ENCODE results near the gene GNAI3.

Gene GNAI3

GRCh38 chr1:109539676-109540075 is 8.7 kb upstream of the GNAI3 start, which contains the start of gene GPR61:
GPR61 (plus strand) TSS chr1:109539872; CDS start chr1:109543023, 3,151 bp downstream.
- H3K9me2 ChIP-seq (replicated peaks; ENCODE audit: insufficient read depth, low read length): no peaks in the 10 kb centered on the region
- no peak within 1 kb of the TSS for H3K4me2 ChIP-seq (ENCODE audit: low read depth, low read length, poor library complexity, severe bottlenecking)
- no peaks in the 10 kb centered on the region for H3K9me3 ChIP-seq (ENCODE audit: insufficient read depth, low read length)
- H2AFZ ChIP-seq (ENCODE audit: low read depth, low read length, severe bottlenecking): no peak within 1 kb of the TSS
- no peaks in the 10 kb centered on the region for H4K20me1 ChIP-seq (ENCODE audit: low read depth, low read length)
- H3K4me3 ChIP-seq (ENCODE audit: insufficient read depth, low read length, poor library complexity, severe bottlenecking): no peak within 1 kb of the TSS
- H3K9ac ChIP-seq (ENCODE audit: low read length): no peak within 1 kb of the TSS
- no peaks in the 10 kb centered on the region for H3K36me3 ChIP-seq (ENCODE audit: low read length)
- H3K27ac ChIP-seq (ENCODE audit: low read depth, low read length): no peak within 1 kb of the TSS
- H3F3A ChIP-seq (ENCODE audit: insufficient read depth): no peaks in the 10 kb centered on the region
- no peaks in the 10 kb centered on the region for H3K79me2 ChIP-seq (ENCODE audit: insufficient read depth, low read length)
- TF ChIP-seq EZH2phosphoT487 (conservative IDR thresholded peaks at IDR 0.05; ENCODE audit: low read length) (no peak), CTCF (IDR thresholded peaks at IDR 0.05; ENCODE audit: insufficient read depth, low read length, poor library complexity, severe bottlenecking) (no peak)
- no peaks in the 10 kb centered on the region for H3K27me3 ChIP-seq (ENCODE audit: low read length)

- Histone ChIP-seq H3K4me3 (ENCODE audit: insufficient read depth, low read length, poor library complexity, severe bottlenecking) (no peak overlapping the region), H2AFZ (ENCODE audit: low read depth, low read length, severe bottlenecking) (no peak overlapping the region), H3K79me2 (ENCODE audit: insufficient read depth, low read length) (no peaks in the 10 kb centered on the region), H3K9ac (ENCODE audit: low read length) (no peak overlapping the region), H3F3A (ENCODE audit: insufficient read depth) (no peaks in the 10 kb centered on the region), H3K9me2 (replicated peaks; ENCODE audit: insufficient read depth, low read length) (no peaks in the 10 kb centered on the region), H3K4me2 (ENCODE audit: low read depth, low read length, poor library complexity, severe bottlenecking) (no peak overlapping the region), H3K27me3 (ENCODE audit: low read length) (no peaks in the 10 kb centered on the region), H3K36me3 (ENCODE audit: low read length) (no peaks in the 10 kb centered on the region), H3K9me3 (ENCODE audit: insufficient read depth, low read length) (no peaks in the 10 kb centered on the region), H3K27ac (ENCODE audit: low read depth, low read length) (no peak overlapping the region), H4K20me1 (ENCODE audit: low read depth, low read length) (no peaks in the 10 kb centered on the region)
- TF ChIP-seq CTCF (IDR thresholded peaks at IDR 0.05; ENCODE audit: insufficient read depth, low read length, poor library complexity, severe bottlenecking) (no peak), EZH2phosphoT487 (conservative IDR thresholded peaks at IDR 0.05; ENCODE audit: low read length) (no peak)
These were observed 7.3 kb upstream of the GNAI3 start for GRCh38 chr1:109541102-109541501.

GRCh38 chr1:109542657-109543056 is 5.8 kb upstream of the GNAI3 start:
- Histone ChIP-seq H3K79me2 (ENCODE audit: insufficient read depth, low read length) (peaks cover 1% of the 10 kb centered on the region; the same call in 1 of the 2 replicates), H3F3A (ENCODE audit: insufficient read depth) (peaks cover 6% of the 10 kb centered on the region; the same call in 1 of the 2 replicates), H3K9me3 (ENCODE audit: insufficient read depth, low read length) (no peaks in the 10 kb centered on the region), H3K27ac (ENCODE audit: low read depth, low read length) (no peak overlapping the region), H3K4me3 (ENCODE audit: insufficient read depth, low read length, poor library complexity, severe bottlenecking) (no peak overlapping the region), H3K27me3 (ENCODE audit: low read length) (no peaks in the 10 kb centered on the region), H3K4me2 (ENCODE audit: low read depth, low read length, poor library complexity, severe bottlenecking) (no peak overlapping the region), H3K9ac (ENCODE audit: low read length) (no peak overlapping the region), H3K9me2 (replicated peaks; ENCODE audit: insufficient read depth, low read length) (no peaks in the 10 kb centered on the region), H2AFZ (ENCODE audit: low read depth, low read length, severe bottlenecking) (no peak overlapping the region), H4K20me1 (ENCODE audit: low read depth, low read length) (no peaks in the 10 kb centered on the region), H3K36me3 (ENCODE audit: low read length) (no peaks in the 10 kb centered on the region)
- no peak for TF ChIP-seq EZH2phosphoT487 (conservative IDR thresholded peaks at IDR 0.05; ENCODE audit: low read length)
- TF ChIP-seq CTCF (IDR thresholded peaks at IDR 0.05; ENCODE audit: insufficient read depth, low read length, poor library complexity, severe bottlenecking): no peak

Measured in SU-DHL-6 (cell line).